ENCODE measurements around the gene RNF125.
"Not testable (repeated sequence)": the region's sequence is repeated elsewhere in the genome, so short reads cannot be mapped to it uniquely, and the experiment has no call there.

Gene RNF125

GRCh38 chr18:32026491-32027086 is 8.0 kb downstream of the RNF125 start:
- no peak for DNase-seq

- DNase-seq, result no peak
Measured at GRCh38 chr18:32029558-32029957, 10.9 kb downstream of the RNF125 start.

DNA sequence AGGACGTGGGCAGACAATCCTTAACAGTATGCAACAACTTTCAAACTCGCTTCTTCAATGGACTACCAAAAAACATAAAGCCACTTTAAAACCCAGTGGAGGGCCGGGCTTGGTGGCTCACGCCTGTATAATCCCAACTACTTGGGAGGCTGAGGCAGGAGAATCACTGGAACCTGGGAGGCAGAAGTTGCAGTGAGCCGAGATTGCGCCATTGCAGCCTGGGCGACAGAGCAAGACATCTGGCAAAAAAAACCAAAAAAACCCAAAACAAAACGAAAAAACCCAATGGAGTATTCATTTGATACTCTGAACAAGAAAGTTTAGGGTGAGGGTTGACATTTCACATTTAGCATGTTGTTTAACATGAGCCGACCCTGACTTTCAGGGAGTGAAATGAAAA is 14.0 kb downstream of the RNF125 start:
- no peak for DNase-seq

GRCh38 chr18:32036506-32037180 is 18.0 kb downstream of the RNF125 start:
- no peak for DNase-seq

GRCh38 chr18:32037616-32038015 is 19.0 kb downstream of the RNF125 start:
- DNase-seq, result no peak

DNA sequence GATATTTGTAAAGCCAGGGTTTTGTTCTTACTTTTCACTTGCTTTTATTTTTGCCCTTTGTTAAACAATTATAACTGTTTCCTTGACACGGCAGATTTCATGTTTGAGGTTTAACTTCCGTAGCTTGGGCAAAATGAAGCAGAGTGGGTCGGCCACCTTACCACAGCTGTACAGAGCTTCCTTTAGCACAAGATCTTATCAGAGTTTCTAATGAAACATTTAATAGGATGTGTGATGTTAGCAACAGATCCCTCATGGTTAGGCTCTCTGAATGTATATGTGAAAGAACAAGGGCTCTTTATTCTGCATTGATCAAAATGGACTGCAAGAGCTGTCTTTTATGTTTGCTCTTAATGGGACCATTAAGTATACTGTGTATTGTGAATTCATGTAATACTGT is 22.3 kb downstream of the RNF125 start:
- peak; percentile 17 for DNase-seq

DNA sequence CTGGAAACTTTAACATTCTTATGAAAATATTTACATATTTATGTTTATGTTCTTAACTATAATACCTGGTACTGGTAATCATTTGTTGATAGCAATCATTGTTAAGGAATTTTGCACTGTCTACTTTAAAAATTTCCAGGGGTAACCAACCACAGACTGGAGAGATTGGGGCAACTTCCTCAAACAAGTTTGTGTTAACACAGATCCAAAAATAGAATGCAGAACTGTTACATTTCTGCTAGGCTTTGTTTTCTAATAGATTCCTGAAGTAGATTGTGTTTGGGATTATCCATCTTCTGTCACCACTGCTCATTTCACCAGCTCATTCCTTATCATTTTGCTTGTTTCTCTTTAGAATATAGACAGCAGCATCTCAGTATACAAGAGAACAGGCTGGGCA is 23.7 kb downstream of the RNF125 start:
- no peak for DNase-seq

DNA sequence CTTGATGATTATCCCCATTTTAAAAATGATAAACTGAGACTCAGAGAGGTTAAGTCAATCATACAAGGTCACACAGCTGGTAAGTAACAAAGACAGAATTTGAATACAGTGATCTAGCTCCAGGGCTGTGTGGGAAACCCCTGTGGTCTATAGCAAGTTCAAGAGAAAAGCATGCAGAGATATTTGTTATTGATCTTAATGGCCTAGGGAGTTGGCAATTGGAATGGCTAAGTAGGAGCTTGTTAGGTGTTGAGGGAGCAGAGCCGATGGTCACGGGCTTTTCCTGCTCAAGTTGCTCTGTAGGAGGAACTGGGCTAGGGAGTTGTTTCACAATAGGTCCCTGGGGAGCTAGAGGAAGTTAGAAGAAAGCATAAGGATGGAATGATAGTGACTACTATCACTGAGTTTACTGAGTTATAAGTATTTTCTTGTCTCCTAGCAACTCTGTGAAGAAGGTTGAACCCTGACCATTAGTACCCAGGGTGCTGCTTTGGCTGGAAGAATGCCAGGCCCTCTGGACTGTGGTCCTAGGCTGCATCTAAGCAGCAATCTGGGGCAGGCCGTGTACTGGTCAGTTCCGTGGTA is 30.0 kb downstream of the RNF125 start:
- DNase-seq, result no peak

GRCh38 chr18:32049393-32050171 is 31.0 kb downstream of the RNF125 start:
- DNase-seq, result peak; percentile 13

- no peak for DNase-seq
Measured at GRCh38 chr18:32056613-32057358, 38.2 kb downstream of the RNF125 start.

DNA sequence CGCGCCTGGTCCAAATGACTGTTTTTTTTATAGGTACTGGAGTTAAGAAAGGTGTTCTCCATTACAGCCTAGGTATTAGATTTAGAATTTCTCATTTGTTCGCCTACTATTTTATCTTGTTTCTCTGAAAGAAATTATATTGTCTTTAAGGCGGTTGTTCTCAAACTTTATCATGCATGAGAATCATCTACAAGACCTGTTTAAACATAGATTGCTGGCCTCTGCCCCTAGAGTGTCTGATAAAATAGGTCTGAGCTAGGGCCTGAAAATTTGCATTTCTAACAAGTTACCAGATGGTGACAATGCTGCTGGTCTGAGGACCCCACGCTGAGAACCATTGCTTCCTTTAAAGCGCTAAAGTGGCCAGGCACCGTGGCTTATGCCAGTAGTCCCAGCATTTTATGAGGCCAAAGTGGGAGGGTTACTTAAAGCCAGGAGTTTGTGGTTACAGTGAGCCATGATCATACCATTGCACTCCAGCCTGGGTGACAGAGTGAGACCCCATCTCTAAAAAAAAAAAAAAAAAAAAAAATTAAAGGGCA is 39.1 kb downstream of the RNF125 start:
- DNase-seq, result no peak

- DNase-seq, result no peak
Measured at GRCh38 chr18:32060026-32060425, 41.4 kb downstream of the RNF125 start.

GRCh38 chr18:32067375-32068167 is 48.9 kb downstream of the RNF125 start:
- DNase-seq, result no peak

- DNase-seq, result no peak
Measured at GRCh38 chr18:32072321-32072720, 53.7 kb downstream of the RNF125 start.

GRCh38 chr18:32074206-32074605 is 55.6 kb downstream of the RNF125 start:
- DNase-seq, result no peak

DNA sequence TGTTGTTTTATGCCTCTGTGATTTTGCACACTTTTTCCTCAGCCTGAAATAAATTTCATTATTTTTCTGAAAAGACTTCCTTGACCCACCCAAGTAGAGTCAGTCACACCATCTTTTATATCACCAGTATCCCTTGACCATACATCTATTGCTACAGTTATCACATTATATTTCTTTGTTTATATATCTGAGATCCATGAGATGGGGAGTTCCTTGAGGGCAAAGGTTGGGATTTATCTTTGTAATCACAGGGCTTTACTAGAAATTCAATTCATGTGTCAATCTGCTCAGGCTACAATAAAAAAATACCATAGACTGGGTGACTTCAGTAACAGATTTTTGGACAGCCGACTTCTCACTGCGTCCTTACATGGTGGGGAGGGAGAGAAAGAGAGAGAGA is 60.2 kb downstream of the RNF125 start:
- no peak for DNase-seq

DNA sequence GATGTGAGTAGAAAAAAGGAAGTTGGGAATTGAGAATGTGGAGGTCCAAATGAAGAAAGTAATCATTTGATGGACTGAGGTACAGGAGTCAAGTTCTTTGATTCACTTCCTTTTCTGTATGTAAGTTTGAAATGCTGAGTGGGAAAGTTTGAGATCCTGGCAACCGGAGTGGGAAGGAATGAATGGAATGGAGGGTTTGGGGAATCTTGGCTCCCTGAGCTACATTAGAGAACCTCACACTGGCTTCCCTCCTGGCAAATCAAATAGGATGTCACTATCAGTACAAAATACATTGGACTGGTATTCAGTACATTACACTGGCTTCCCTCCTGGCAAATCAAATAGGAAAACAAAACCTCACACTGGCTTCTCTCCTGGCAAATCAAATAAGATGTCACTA is 63.3 kb downstream of the RNF125 start:
- DNase-seq, result no peak

GRCh38 chr18:32083781-32084180 is 65.2 kb downstream of the RNF125 start:
- DNase-seq, result no peak

- DNase-seq, result no peak
Measured at GRCh38 chr18:32086881-32087280, 68.3 kb downstream of the RNF125 start.

- DNase-seq, result not testable (repeated sequence)
Measured at GRCh38 chr18:32090831-32091230, 72.2 kb downstream of the RNF125 start.

- no peak for DNase-seq
Measured at GRCh38 chr18:32091325-32091723, 72.7 kb downstream of the RNF125 start.
